NCI-H2171 treated with DMSO at 0.1 percent for 48 hours (cell line): Measurements from ENCODE around the gene HDGF.
A peak's percentile ranks its signal among the peaks of the same experiment; 100 is the strongest.

Source experiments
- DNase-seq: peaks from one replicate; lab custom pipeline; 2025; lab: John Stamatoyannopoulos, UW

Gene HDGF

DNA sequence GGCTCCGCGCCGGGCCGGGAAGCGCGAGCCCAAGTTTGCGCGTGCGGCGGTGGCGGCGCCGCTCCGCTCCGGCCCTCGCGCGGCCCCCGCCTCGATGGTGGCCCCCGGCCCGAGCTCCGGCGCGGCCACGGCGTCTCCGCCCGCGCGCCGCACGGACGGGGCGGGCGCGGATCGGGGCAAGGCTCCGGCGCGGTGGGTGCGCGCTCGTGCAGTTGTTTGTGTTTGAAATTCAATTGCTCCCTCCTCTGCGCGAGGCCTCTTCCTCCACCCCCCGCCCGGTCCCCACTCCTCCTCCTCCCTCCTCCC lies at the start of gene HDGF:
Gene HDGF, minus strand, starts transcription at position 225 of the 306 bp plus-strand sequence. CDS start 246 bp downstream, outside the sequence.
- DNase-seq: no peak

DNA sequence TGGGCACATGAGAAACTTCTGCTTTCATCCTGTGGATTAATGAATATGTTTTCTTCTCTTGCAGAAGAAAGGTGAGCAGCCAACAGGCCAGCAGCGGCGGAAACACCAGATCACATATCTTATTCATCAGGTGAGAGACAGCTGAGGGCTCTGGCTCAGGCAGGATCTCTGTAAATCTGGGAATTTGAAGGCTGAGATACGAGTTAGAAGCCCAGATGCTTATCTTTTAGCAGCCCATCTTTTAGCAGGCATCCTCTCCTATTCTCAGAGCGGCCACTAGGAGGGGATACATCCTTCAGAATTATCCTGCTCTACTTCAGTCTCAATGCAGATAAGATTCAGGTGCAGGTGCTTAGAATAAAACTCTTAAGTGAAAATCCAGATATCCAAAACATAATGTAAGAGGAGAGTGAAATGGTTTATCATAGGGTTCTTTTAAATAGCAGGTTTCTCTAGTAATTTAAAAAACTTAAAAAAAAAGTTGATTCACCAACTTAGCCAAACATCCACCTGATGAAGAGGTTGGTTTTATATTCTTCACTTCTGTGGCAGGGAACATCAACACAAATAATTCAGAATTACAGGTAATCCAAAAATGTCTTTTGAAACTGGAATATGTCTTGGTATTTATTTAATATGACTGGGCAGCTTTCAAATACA lies 45.9 kb upstream of the HDGF start:
- peak; percentile 78 for DNase-seq

DNA sequence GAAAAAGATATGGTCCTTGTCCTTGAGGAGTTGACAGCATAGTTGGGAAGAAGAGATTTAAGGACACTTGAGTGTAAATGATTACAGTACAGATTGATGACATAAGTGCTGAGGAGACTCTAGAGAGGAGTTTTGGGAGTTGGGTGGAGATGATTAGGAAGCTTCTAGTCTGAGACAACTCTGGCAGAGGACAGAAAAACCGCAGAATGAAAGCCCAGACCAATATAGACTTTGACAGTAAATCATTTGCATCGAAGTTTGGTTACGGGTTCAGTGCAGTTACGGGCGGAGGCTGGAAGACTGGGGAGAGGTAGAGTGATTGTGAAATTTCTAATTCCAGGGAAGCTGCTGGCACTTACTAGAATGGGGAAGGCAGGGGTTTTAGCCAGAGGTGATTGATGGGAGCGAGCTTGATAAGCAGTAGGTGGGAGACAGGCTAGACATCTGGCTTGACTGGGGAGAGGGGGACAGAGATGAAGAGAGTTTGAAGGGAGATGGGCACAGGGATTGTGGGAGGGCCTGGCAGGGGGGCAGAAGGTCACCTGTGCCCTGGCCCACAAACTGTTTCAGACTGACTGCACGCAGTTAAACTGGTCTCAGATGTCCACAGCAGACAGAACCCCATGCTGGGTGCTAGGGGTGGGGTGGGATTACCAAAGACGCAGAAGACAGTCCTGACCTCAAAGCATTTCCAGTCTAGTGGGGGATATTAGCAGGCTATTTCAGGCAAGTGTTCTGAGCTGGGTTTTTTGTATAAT lies 45.0 kb upstream of the HDGF start:
- DNase-seq: no peak

DNA sequence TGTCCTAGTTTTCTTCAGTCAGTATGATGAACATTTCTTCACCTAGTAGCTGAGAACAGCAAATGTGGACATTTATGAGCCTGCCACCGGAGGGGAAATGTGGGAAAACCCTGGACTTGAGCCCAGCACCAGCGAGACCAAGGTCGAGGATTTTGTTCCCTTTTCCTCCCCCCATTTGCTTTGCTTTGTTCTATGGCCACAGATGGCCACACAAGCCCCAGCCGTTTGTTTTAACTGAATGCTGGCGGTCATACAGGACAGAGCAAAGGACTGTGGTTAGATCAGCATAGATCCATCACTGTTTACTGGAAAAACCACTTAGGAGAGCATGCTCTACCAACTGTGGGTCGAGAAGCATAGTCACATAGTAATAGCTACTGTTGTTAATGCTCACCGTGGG lies 44.3 kb upstream of the HDGF start:
- no peak for DNase-seq

DNA sequence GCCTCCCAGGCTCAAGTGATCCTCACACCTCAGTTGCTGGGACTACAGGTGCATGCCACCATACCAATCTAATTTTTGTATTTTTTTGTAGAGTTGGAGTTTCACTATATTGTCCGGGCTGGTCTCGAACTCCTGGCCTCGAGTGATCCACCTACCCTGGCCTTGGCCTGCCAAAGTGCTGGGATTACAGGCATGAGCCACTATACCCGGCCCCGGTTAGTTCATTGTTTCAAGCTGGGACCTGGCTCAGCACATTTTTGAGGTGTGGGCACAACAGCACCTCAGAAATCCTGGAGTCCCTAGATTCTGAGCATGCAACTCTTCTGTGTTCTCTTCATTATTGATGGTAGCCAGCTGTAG lies 43.9 kb upstream of the HDGF start:
- no peak for DNase-seq

DNA sequence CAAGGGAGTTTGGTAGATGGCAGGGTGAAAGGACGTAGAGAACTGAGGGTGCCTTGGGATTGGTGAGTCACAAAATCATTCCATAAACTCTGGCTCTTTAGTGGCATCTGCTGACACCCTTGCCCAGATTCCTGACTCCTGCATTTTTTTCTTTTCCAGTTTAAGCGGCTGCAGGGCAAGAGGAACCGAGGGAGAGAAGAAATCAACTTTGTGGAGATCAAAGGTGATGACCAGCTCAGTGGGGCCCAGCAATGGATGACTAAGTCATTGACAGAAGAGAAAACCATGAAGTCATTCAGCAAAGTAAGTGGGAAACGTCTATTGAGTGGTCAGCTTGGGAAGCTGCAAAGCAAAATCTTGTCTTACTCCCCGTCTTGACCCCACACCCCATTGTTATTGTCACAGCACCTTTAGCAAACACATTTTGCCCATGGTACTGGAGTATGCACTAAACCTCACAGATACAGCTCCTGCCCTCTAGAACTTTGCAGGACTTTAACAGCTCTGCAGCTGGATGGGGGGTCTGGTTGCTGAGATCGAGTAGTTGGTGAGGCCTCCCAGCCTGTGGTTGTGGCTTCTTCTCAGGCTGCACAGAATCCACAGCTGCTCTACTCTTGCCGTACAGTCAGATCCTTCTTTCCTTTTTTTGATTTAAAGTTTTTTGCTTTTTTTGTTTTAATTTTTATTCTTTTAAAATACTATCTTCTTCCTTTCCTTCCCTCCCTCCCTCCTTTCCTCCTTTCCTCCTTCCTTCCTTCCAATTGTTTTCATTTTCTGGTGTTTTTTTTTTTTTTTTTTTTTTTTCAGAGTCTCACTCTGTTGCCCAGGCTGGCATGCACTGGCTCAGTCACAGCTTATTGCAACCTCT lies 43.3 kb upstream of the HDGF start:
- no peak for DNase-seq

DNA sequence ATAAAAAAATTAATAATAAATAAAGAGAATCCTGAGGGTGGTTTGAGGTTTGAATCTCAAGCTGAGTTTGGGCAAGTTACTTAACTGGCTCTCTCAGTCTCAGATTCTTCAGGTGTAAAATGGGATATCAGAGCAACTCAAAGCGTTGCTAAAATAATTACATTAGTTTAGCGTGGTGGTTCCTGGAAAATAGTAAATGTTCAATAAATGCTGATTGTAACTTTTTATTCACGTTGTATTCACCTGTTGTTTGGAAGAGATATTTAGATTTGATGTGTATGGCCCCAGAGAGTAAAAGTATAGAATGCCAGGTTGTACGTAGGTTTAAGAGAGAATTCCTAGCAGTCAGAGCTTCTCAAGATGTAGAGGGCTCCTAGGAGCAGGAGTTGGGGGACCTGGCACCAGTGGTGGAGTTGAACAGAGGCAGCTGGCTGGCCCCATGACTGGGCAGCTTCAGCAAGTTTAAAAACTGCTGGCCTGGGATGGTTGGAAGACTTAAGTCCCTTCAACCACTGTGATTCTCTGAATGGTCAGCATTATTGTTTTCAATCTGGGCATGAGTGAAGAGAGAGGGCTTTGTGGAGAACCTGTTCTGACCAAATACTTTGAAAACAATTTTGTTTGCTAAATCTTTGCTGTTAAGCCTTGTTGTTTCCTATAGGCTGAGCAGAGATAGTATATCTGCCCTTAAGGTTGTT lies 38.3 kb upstream of the HDGF start:
- no peak for DNase-seq

DNA sequence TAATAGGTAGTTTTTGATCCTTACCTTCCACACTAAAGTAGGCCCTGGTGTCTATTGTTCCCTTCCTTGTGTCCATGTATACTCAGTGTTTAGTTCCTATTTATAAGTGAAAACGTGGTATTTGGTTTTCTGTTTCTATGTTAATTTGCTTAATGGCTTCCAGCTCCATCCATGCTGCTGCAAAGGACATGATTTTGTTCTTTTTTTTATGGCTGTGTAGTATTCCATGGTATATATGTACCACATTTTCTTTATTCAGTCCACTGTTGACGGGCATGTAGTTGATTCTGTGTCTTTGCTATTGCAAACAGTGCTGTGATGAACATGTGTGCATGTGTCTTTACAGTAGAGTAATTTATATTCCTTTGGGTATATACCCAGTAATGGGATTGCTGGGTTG lies 36.7 kb upstream of the HDGF start:
- DNase-seq: no peak

DNA sequence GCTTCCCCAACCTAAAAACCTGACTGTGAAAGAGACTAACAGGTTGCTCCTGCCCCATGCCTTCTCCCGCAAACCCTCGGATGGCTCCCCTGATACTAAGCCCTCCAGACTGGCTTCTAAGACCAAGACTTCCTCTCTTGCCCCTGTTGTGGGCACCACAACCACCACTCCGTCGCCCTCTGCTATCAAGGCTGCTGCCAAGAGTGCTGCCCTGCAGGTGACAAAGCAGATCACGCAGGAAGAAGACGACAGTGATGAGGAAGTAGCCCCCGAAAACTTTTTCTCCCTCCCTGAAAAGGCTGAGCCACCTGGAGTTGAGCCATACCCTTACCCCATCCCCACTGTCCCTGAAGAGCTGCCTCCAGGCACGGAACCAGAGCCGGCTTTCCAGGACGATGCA lies 35.2 kb upstream of the HDGF start:
- no peak for DNase-seq

DNA sequence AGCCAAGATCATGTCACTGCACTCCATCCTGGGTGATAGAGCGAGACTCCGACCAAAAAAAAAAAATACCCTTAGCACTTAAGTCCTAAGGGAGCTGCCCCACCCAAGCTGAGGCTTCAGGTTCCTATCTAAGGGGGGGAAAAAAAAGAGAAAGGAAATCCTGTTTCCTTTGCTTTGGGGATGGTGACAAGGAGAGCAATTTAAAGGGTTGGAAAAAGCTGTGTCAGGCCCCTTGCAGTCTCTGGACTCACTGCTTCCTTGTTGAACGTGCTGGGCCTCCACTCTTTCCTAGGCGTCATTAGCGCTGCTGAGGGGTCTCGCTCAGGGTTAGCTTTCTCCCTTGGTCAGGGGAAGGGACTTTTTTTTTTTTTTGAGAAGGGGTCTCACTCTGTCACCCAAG lies 34.0 kb upstream of the HDGF start:
- no peak for DNase-seq

DNA sequence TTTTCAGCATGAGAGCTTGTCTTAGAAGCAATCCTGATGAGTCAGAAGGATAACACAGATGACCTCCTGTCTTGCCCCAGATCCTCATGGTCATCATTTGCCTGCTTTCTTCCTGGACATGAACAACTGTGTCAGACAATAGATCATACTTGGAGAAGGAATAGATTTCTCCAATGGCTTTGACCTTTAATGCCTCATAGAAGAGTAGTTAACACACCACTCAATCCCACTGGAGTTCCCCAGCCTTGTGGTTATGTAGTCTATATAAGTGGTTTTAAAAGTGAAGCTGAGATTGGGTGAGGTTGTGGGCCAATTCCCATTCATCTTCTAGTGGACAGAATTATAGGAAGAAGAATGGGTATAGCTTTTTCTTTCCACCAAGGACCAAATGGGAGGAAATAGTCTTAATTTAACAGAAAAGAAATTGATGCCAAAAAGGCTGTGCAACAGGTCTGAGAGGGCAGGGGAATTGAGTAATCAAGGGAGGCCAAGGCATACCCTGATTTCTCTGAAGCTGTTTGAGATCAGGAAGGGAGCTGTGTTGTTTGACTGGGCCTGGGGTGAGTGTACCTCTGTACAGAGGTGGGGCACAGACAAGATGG lies 30.2 kb upstream of the HDGF start:
- no peak for DNase-seq

DNA sequence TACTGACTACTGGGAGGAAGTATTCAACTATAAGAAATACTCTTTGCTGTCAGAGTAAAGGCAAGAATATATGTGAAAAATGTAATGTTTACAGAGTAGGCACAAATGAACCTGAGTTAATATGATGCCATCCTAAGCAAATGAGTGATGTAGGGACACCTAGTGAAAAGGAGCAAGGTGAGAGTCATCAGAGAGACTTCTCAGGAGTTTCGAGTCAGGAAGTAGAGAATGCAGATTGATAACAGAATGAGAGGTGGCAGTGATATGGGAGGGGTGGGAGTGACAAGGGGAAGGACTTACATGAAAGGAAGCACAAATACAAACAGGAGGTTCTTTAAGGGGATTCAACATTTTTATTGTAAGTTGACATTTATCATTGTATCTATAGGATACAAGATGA lies 26.1 kb upstream of the HDGF start:
- no peak for DNase-seq

DNA sequence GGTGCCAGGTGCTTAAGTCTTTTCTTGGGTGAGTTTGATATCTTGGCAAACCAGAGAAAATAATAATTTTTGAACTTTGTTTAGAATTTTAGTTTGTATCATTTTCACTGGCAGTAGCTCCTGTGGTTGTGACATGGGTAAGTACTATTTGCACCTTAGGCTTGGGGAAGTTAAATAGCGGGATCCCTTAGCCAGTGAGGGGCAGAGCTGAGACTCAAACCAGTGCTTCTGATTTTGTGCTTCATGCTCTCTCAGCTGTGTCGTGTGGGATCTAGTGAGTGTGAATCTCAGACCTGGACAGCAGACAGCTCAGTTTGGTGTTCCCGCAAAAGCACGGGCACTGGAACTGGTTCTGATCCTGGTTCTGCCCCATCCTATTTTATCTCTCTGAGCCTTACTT lies 25.5 kb upstream of the HDGF start:
- DNase-seq: no peak

DNA sequence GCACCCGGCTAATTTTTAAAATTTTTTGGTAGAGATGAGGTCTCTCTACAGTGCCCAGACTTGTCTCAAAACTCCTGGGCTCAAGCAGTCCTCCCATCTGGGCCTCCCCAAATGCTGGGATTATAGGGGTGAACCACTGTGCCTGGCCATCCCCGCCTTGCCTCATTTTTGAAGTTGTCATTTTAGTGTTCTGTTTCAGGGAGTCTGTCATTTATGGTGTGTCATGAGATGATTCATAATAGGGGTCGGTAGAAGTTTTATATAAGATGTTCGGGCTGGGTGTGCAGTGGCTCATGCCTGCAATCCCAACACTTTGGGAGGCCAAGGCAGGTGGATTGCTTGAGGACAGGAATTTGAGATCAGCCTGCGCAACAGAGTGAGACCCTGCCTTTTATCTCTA lies 24.3 kb upstream of the HDGF start:
- DNase-seq: no peak

DNA sequence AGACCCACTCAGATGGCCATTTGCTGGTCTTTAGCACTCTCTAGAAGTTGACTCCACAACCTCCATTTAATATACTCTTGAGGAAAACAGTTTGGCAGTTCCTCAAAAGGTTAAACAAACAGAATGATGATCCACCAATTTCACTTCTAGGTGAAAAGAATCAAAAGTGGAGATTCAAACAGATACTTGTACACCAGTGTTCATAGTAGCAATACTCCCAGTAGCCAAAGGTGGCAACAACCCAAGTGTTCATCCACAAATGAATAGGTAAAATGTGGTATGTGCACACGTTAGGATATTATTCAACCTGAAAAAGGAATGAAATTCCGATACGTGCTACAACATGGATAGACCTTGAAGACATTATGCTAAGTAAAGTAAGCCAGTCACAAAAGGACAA lies 22.1 kb upstream of the HDGF start:
- DNase-seq: no peak

DNA sequence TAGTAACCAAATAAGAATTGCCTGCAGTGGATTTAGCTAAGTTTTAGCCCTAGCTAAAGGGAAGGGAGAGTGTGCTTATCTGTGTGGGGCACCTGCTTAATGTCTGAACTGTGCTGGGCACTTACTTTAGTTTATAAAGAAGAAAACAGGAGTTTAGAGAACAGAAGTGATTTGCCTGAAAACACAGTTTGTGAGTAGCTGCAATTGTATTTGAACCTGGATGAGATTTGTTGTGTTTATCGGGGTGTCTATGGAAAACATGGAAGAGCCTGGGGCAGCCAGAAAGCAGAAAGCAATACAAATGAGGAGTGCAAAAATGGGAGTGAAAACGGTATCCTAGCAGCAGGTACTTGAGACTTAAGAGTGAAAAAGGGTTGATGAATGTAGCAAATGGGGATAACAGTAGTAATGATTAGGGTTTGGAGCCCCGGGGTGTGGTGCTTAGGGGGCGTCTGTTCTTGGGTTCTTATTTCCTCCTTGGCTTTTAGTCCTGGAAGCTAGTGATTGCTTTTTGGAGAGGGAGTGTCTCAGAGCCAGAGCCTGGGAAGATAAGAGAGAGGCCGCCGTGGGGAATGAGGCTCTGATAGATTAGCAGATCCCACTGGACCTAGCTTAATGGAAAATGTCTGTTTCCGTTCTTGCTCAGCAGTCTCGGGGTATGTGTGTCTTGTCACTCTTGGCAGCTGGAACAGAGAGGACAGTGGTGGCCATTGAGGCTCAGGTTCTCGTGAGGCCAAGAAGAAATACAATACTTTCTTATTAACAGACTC lies 21.4 kb upstream of the HDGF start:
- no peak for DNase-seq

DNA sequence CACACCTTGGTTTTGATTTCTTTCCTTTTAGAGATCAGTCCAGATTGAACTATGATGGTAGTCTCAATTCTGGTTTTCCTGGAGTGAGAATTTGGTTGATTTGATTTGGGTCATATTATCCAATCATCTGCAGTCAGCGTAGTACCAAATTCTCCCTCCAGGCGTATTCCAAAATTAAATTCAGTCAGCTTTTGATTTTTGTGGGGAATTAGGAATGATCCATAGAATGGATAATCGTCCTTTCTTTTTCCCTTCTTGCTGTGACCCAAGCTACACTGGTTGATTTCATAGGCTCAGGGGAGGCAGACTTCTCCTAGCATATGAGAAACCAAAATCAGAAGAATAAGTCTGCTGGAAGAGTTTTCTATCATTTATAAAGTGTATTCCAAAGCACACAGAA lies 20.7 kb upstream of the HDGF start:
- DNase-seq: no peak

DNA sequence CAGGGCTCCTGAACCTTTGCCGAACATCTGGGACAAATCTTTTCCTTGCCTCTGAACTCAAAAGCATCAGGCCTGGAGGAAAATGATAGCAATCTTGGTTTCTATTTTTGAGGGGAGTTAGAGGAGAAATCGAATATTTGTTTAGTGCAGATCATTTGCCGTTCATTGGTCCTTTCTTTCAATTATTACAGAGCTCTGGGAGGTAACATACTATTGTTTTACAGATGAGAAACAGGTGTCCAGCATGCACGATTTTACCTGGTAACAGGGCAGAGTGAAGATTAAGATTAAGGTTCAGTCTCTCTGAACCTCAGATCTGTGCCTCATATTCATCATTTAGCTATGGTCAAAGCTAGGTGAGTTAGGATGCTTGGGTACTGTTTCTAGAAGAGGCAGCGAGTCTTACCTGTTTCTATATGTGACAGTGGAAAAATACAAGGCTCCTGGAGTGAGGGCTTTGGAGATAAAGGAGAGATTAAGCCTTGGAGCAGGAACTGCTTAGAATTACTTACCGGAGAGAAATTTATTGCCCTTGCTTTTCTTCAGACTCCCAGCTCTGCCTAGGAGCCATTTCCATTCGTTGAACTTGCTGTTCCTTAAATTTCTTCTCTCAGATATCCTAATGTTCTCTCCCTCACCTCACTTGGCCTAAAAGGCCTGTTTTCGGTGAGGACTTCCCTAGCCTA lies 17.3 kb upstream of the HDGF start:
- no peak for DNase-seq

DNA sequence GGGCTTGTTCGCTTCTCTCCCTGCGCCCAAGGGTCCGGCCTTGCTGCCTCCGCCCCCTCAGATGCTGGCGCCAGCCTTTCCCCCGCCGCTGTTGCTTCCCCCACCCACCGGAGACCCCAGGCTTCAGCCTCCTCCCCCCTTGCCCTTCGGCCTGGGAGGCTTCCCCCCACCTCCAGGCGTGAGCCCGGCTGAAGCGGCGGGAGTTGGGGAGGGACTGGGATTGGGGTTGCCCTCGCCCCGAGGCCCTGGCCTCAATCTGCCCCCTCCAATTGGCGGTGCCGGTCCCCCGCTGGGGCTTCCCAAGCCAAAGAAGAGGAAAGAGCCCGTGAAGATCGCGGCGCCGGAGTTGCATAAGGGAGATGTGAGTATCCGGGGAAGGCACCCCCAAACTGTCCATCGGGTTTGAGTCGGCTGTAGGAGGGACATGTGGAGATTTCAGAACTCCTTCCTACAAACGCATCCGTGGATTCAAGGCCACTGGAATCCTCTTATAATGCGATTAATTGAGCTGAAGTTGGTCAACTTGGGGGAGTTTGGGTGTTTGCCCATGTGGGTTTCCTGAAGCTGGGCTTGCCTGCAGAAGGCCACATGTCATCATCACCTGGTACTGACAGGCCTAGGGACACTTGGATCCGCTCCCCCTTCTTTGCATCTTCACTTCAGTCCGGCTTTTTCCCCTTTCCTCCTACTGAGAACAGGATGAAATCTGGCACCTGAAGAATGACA lies 16.6 kb upstream of the HDGF start:
- DNase-seq: peak; percentile 23
